GM18873 (cell line): Measurements from ENCODE around the gene HK2.
"Not testable (repeated sequence)": the region's sequence is repeated elsewhere in the genome, so short reads cannot be mapped to it uniquely, and the experiment has no call there.

Experiments
- ATAC-seq: cut with Tn5 transposase; IDR thresholded peaks from one replicate; pipeline ENCODE4 v1.9.1; 2021; ENCODE audit warnings: mild to moderate bottlenecking, moderate library complexity, moderate number of reproducible peaks; ENCODE audit not compliant: unreplicated experiment, low FRiP score

Gene HK2

DNA sequence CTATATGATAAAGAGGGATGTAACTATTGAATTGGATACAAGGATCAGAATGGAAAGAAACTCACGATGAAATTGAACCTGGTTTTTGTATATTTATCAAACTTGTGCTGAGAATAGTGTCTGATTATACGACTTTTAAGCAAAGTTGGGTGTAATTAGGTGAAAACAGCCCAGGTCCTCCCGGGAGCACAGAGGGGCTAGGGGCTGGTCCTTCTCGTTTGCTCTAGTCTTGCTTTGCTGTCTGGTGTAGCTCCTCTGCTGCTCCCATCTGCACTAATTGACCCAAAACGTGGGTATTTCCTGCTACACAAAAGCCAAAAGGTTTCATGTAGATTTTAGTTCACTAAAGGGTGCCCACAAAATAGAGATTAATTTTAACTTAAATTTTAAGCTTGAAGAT is 58.7 kb downstream of the HK2 start:
- no peak for ATAC-seq

DNA sequence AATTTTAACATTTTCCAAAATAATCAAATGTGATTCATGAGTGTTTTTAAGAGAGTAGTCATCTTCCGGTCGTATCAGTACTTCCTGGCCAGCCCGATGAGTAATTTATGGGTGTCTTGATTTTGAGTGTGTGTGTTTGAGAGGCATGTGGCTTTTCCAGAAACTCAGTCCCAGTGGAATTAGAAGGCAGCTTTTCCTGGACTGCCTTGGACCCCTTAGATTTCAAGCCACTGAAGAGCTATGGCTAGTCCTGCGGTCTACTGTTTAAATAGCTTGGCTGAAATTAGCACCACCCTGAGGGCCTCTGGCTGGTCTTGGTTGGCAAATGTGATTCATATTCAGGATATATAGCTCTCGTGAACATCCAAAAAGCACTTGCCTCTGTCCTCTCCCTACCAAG is 59.4 kb downstream of the HK2 start:
- ATAC-seq = no peak

DNA sequence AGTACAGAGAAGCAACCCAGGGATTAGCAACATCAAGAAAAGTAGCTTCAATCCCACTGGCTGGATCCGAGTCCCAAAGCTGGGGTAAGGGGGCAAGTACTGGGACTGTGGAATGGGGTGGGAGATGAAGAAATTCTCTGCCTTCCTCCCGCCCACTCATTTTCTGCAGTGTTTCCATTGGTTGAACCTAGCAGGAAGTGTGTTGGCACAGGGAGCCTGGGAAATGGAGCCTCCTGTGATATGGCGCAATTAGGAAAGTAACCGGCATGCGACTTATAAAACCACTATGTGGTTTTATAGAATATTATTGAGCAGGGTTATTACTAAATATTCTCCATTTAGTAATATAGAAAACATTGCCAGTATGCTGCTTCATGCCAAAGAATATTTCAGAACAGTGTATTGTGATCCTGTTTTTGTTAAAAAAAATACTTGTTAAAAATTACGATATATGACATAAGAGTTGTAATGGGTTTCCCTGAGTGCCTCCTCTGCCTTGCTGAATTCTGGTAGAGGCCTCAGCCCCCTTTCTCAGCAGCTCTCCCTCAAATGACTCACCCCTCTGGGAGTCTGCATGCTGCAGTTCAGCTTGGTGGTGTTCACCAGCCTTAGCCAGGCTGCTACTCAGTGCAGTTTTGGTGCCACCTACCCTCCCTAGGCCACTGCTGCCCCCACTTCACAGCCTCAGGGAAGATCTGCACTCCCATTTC is 60.5 kb downstream of the HK2 start:
- ATAC-seq = no peak

DNA sequence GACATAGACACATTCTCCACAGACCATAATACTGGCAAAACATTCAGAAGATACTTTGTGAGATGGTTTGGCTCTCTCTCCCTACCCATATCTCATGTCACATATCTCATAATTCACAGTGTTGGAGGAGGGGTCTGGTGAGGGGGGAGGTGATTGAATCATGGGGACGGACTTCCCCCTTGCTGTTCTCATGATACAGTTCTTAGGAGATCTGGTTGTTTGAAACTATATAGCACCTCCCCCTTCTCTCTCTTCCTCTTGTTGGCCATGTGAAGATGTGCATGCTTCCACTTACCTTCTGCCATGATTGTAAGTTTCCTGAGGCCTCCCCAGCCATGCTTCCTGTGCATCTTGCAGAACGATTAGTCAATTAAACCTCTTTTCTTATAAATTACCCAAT is 61.1 kb downstream of the HK2 start:
- ATAC-seq = no peak

DNA sequence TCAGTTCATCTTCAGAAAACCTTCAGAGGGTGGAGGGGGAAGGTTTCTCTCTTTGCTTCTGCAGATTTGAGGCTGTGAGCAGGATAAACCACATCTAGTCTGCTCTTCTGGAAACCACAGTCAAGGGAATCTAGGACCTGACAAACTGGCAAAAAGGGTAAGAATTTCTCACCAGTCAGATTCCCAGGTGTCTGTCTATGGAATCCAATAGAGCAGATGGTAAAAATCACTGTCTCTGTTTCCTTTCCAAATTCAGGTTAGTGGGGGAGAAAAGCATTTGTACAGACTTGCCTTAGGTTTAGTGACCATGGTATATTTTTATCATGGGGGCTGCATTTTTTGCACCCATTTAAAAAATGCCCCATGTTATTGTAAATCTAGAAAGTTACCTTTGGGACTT is 62.3 kb downstream of the HK2 start:
- no peak for ATAC-seq

DNA sequence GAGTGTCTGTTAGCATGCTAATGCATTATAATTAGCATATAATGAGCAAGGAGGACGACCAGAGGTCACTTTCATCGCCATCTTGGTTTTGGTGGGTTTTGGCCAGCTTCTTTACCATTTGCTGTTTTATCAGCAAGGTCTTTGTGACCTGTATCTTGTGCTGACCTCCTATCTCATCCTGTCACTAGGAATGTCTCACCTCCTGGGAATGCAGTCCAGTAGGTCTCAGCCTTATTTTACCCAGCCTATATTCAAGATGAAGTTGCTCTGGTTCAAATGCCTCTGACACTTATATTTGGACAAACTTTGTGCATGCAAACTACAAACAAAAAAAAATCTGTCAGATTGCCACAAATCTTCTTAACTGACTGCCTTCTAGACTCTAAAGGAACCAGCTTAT is 66.3 kb downstream of the HK2 start:
- ATAC-seq = not testable (repeated sequence)

DNA sequence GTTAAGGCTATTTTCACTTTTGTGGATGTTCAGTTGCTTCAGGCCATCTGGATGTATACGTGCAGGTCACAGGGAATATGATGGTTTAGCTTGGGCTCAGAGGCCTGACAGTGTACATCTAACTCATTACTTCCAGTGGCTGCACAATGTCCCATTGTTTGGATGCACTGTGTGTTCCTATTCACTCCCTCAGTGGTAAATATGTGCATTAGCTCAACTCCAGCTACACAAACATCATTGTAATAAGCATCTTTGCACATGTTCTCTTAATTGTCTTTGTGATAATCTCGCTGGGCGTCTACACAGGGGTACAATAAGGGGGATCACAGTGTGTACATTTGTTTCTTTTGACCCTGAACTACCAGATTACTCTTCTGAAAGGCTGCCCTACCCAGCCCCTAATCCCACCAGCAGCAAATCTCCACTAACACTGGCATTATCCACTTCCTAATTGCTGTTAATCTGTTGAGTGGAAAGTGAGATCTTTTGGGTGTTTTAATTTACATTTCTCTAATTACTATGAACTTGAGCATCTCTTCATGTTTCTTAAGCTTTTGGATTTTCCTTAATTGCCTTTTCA is 68.4 kb downstream of the HK2 start:
- ATAC-seq = no peak

DNA sequence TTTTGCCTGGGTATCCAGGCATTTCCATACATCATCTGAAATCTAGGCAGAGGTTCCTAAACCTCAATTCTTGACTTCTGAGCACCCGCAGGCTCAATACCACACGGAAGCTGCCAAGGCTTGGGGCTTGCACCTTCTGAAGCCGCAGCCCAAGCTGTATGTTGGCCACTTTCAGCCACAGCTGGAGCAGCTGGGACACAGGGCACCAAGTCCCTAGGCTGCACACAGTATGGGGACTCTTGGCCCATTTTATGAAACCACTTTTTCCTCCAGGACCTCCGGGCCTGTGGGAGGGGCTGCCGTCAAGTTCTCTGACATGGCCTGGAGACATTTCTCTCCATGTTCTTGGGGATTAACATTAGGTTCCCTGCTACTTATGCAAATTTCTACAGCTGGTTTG is 72.5 kb downstream of the HK2 start:
- ATAC-seq = no peak

DNA sequence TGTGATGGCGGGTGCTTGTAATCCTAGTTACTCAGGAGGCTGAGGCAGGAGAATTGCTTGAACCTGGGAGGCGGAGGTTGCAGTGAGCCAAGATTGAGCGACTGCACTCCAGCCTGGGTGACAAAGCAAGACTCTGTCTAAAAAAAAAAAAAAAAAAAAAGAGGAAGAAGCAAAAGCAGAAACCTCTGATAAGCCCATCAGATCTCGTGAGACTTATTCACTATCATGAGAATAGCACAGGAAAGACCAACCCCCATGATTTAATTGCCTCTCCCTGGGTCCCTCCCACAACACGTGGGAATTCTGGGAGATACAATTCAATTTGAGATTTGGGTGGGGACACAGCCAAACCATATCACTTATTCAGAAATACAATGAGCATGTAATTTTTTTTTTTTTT is 73.6 kb downstream of the HK2 start:
- not testable (repeated sequence) for ATAC-seq

DNA sequence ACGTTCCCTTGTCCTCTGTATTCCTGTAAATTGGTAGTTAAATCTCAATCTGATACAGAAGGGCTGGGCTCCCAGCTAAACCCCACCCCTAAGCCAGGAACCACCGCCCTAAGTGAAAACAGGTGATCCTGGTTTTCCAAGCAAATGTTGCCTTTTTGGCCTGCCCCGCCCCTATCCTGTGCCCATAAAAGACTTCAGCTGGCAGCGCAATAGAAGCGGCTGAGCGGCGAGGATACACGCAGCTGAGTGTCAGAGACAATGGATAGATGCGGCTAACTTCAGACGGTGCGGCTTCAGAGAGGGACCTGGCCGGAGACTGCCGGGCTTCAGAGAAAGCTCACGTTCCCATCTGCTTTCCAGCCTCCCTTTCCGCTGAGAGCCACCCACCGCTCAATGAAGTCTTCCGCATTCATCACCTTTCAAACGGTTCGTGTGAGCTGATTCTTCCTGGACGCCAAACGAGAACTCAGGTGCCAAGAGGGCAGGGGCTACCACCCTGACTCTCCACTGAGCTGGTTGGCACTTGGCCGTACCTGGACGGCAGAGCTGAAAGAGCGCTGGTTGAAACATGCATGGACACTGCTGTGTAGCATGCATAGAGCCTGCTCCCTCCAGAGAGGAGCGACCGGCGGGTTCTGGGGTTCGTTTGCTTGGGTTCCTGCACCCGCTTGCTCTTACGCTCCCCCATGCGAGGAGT is 75.0 kb downstream of the HK2 start:
- ATAC-seq = no peak

DNA sequence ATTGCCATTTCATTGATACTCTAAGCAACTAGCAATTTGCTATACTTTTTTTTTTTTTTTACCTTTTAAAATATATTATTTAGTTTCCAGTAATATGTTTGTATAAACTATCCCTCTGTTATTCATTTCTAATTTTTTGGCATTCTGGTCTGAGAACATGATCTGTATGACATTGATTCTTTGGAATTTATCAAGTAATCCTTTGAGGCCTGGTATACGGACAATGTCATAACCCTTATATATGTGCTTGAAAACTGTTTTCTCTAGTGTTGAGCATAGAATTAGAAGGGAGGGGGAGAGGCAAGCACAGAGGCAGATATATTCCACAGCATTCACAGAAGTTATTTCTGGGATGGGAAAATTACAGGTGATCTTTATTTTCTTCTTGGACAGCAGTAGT is 76.3 kb downstream of the HK2 start:
- ATAC-seq = no peak

DNA sequence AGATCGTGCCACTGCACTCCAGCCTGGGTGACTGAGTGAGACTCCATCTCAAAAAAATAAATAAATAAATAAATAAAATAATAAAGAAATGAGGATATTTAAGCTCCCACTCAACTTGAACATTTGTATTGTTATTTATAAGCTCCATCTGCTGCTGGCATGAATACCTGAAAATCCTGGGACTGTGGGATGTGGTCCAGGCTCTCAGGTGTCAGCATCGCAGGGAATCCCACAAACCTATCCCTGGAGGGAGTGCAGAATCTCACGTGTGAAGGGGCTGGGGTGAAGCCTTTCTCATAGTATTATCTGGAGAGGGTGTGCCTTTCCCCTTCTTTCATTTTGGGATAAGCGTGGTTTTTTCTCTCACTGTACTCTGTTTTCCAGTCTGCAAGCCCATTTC is 77.1 kb downstream of the HK2 start:
- no peak for ATAC-seq

DNA sequence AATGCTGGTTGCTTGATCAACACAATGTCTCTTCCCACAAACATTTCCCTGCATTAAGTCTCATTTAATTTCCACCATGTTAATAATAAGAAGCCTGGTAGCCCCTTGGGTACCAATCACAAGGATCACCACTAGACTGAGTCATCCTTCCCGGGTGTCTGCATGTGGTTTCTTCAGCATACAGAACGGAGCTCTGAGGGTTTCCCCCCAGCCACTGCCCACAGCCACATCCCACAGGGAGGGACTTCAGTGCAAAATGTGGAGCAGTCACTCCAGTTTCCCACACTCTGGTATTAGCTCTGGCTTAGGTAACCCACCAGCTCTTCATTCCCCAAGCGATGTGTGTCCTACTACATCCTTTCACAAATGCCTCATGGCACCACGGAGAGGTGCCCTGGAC is 81.8 kb downstream of the HK2 start:
- ATAC-seq = no peak

DNA sequence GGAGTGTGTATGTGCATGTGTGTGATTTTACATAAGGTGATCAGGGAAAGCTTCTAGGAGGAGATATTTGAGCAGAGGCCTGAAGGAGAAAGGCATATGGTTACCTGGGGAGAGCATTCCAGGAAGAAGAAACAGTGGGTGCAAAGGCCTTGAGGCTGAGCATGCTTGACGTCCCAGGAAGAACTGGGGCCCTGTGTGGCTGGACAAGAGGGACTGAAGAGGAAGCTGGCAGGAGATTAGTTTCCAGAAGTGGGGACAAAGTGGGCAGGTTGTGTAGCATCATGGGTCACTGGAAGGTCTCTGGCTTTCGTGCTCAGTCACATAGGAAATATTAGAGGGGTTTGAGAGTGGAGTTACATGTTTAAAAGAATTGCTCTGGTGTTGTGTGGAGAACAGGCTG is 82.5 kb downstream of the HK2 start:
- no peak for ATAC-seq

DNA sequence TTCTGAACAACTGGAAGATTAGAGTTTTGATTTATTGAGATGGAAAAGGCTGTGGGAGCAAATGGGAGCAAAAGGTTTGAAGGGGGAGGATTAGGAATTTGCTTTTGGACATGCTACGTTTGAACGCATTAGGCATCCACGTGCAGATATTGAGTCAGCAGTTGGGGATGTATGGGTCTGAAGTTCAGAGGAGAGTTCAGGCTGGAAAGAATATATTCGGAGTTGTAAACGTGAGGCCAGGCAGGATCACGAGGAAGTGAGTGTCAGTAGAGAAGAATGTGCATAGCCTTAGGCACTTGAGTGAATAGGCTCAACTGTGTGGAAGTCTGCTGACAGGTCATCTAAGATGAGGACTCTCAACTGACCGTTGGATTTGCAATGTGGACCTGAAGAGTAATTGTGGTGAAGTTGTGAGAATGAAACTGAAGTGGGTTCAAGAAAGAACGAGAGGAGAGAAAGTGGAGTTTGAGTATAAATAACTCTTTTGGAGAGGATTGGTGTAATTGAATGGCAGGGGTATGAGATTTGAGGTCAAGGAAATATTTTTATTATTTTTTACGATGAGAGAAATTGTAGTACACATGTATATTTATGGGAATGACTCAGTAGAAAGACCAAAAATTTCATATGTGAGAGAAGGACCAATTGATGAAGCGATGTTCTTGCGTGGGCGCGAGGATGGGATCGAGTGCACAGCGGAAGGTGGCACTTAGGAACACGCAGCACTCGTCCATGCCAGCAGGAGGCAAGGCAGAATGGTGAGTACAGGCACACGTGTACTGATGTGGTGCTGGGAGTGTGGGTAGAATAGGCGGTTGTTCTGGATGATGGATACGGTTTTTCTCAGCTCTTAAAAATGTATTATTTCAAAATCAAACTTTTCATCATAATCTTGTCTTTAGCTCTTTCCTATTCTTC is 84.0 kb downstream of the HK2 start:
- ATAC-seq = no peak

DNA sequence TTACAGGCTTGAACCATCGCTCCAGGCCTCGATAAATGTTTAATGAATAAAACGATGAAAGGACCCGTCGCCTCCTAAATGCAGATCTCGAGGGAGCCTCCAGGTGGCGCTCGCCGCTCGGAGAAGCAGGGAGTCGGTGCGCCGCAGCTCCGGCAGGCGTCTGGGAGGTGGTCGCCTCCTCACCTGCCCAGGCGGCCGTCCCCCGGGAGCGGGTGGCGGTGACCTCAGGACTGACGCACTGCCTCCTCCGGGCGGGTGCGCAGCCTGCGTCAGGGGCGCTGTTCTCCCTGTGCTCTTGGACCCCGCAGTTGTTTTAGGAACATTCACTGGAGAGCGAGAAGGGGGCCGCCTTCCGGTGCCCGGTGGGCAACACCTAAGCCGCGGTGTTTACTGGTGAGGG is 85.9 kb downstream of the HK2 start:
- no peak for ATAC-seq

DNA sequence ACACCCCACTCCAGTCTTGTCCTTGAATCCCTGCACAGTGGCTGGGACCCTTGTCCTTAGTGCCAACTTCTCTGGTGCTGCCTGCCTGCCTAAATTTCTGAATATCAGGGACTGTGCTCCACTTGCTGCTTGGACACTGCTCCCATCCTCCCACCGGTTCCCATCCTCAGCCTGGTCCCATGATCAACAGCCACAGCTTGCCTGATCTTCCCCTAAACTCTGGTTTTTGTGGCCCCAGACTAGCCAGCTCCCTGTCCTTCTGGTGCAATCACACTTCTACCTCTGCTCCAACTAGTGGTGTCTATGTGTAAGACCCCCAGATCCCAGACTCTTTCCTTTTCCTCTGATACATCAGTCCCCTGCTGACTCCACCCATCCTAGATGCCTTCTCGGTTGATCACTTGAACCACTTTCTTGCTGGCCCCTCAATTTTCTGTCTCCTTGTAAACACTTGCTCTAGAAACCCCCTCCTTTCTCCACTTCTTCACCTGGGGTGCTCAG is 87.4 kb downstream of the HK2 start:
- no peak for ATAC-seq

DNA sequence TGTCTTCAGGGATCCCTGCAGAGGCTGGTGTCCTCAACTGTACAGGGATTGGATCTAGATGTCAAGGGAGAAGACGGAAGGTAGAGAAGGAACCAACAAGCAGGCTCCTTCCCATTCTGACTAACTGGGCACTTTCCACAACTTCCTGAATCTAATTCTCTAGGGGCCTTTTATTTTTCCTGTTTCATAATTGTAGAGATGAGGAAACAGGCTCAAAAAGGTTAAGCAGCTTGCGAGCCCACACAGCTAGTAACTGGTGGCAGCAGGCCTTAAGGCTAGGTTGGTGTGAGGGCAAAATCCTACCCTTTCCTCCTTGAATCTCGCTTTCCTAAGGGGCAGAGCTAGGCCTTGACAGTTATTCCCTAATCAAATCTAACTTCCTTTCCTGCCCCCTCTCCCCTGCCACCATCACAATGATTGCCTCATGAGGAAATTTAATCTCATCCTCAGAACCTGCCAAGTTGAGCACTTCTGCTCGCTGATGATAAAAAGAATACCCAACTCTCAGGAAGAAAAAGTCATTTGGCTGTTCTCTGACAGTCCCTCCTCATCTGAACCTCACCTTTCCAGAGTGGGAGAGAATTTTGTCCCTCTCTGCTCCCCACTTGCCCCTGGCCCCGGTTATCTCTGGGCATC is 88.8 kb downstream of the HK2 start:
- no peak for ATAC-seq

DNA sequence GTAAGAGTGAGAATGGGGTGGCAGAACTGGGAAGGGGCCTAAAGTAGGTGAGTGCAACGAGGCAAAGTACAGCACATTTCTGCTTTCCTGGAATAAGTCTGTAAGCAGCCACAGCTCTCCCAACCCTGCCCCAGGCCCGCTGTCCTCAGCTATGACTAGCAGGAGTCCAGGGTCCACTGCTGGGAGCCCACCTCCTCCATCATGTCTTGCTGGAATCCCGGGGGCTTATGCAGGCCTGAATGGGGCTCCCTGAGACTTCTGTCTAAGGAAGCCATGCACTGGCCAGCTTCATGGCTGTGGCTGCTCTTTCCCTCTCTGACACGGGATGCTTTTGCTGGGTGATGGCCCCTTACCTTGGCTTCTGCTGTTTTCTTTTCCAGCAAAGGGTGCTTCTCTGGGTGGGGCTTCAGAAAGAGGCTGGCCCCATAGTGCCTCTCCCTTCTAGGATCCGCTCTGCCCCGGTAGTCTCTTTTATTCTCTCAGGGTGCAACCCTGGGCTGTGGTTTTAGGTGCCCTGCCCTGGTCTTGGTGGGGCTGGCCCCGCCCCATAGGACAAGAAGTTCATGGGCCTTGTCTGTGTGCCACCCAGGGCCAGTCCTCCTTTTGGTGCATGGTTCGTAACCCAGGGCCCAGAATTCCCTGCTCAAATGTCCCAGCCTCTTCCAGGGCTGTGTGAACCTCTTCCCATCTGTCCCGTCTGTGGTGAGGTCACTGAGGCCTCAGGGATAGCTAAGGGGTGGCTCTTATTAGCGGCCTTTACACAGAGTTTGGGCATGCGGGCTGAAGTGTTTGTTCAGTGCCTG is 90.7 kb downstream of the HK2 start:
- ATAC-seq = no peak
